Activated naive CD4-positive, alpha-beta T cell treated with anti-CD3 and anti-CD28 coated beads for 36 hours (primary cell): ENCODE data around the gene SIX3. TPM values are rescaled to one million over a fixed set of nuclear protein-coding genes. Genes with fewer than 3 reads are reported as not detected.

Source experiments
- CTCF ChIA-PET: fragments of 350-600 bp; sonication (Branson Sonifier 250); formaldehyde crosslinking; loops from one replicate; lab custom pipeline; 2021; ENCODE audit warnings: antibody characterized with exemption; lab: Charles Lee
- DNase-seq: peaks from one replicate; pipeline ENCODE4 v3.0.0-alpha.2; 2020
- H3K27ac Mint-ChIP-seq: one replicate; pipeline ENCODE4 v1.8.0; 2021; ENCODE audit warnings: mild to moderate bottlenecking, mixed read lengths
- H3K27me3 Mint-ChIP-seq: one replicate; pipeline ENCODE4 v1.8.0; 2021; ENCODE audit warnings: low read depth, mixed read lengths
- H3K36me3 Mint-ChIP-seq: one replicate; pipeline ENCODE4 v1.8.0; 2021; ENCODE audit warnings: low read depth, mixed read lengths
- H3K4me1 Mint-ChIP-seq: one replicate; pipeline ENCODE4 v1.8.0; 2021; ENCODE audit warnings: low read depth, mixed read lengths
- H3K4me3 Mint-ChIP-seq: one replicate; pipeline ENCODE4 v1.8.0; 2021; ENCODE audit warnings: mild to moderate bottlenecking, moderate library complexity, mixed read lengths
- H3K9me3 Mint-ChIP-seq: one replicate; pipeline ENCODE4 v1.8.0; 2021; ENCODE audit warnings: mixed read lengths
- intact Hi-C: fragments of 100-400 bp; cut with micrococcal nuclease; formaldehyde crosslinking; loops from one replicate; pipeline ENCODE4 v1.15.1; 2023
- total RNA-seq, 2 experiments: library from RNA; stranded (reverse); gene quantifications; one replicate each; pipeline ENCODE4 v1.2.3, GENCODE V29; 2021

The SIX3 gene
- total RNA-seq, 2 experiments from 2014 or later: not detected

- intact Hi-C loops: no loop called here
- no peak overlapping the region for H3K27ac Mint-ChIP-seq
- H3K9me3 Mint-ChIP-seq: no peaks in the 10 kb centered on the region
- peaks cover 79% of the 10 kb centered on the region for H3K27me3 Mint-ChIP-seq
- no peak for DNase-seq
- no peaks in the 10 kb centered on the region for H3K36me3 Mint-ChIP-seq
- peaks cover 35% of the 10 kb centered on the region for H3K4me1 Mint-ChIP-seq
- CTCF ChIA-PET: interaction anchor here (1.8 kb wide), 1 partner anchor 22 kb away, joined by 5 read pairs; no protein-coding TSS in a partner anchor
- H3K4me3 Mint-ChIP-seq: no peak overlapping the region
Observed at GRCh38 chr2:44932564-44933392, 8.7 kb upstream of the SIX3 start.

GRCh38 chr2:44933434-44933951, 8.0 kb upstream of the SIX3 start:
- no peak overlapping the region for H3K4me3 Mint-ChIP-seq
- intact Hi-C loops: no loop called here

GRCh38 chr2:44934038-44934982, 7.2 kb upstream of the SIX3 start:
- H3K4me1 Mint-ChIP-seq: peaks cover 39% of the 10 kb centered on the region
- no peaks in the 10 kb centered on the region for H3K36me3 Mint-ChIP-seq
- CTCF ChIA-PET: no interaction called here
- H3K4me3 Mint-ChIP-seq: no peak overlapping the region
- intact Hi-C loops: no loop called here
- no peak for DNase-seq
- no peaks in the 10 kb centered on the region for H3K9me3 Mint-ChIP-seq
- H3K27me3 Mint-ChIP-seq: peaks cover 81% of the 10 kb centered on the region
- no peak overlapping the region for H3K27ac Mint-ChIP-seq

More at GRCh38 chr2:44933434-44933951, 8.0 kb upstream of the SIX3 start:
- peaks cover 38% of the 10 kb centered on the region for H3K4me1 Mint-ChIP-seq
- CTCF ChIA-PET: interaction anchor here (1.8 kb wide), 1 partner anchor 22 kb away, joined by 5 read pairs; no protein-coding TSS in a partner anchor
- peaks cover 80% of the 10 kb centered on the region for H3K27me3 Mint-ChIP-seq
- H3K9me3 Mint-ChIP-seq: no peaks in the 10 kb centered on the region
- no peak overlapping the region for H3K27ac Mint-ChIP-seq
- no peak for DNase-seq
- no peaks in the 10 kb centered on the region for H3K36me3 Mint-ChIP-seq

GRCh38 chr2:44934983-44935728, 6.3 kb upstream of the SIX3 start:
- Mint-ChIP-seq H3K27me3 (peaks cover 84% of the 10 kb centered on the region), H3K9me3 (no peaks in the 10 kb centered on the region), H3K4me3 (no peak overlapping the region), H3K36me3 (no peaks in the 10 kb centered on the region), H3K27ac (no peak overlapping the region), H3K4me1 (peaks cover 36% of the 10 kb centered on the region)
- no peak for DNase-seq
- CTCF ChIA-PET: no interaction called here
- intact Hi-C loops: no loop called here

- Mint-ChIP-seq H3K4me3 (no peak overlapping the region), H3K4me1 (peaks cover 32% of the 10 kb centered on the region), H3K36me3 (no peaks in the 10 kb centered on the region), H3K27me3 (peaks cover 82% of the 10 kb centered on the region), H3K27ac (no peak overlapping the region), H3K9me3 (no peaks in the 10 kb centered on the region)
- intact Hi-C loops: no loop called here
- CTCF ChIA-PET: no interaction called here
- no peak for DNase-seq
Observed at GRCh38 chr2:44935729-44936098, 5.8 kb upstream of the SIX3 start.

GRCh38 chr2:44936275-44936674, 5.2 kb upstream of the SIX3 start:
- no peak for DNase-seq
- no peaks in the 10 kb centered on the region for H3K9me3 Mint-ChIP-seq
- H3K4me3 Mint-ChIP-seq: no peak overlapping the region
- no peak overlapping the region for H3K27ac Mint-ChIP-seq
- intact Hi-C loops: no loop called here
- H3K4me1 Mint-ChIP-seq: peaks cover 32% of the 10 kb centered on the region
- CTCF ChIA-PET: no interaction called here
- H3K27me3 Mint-ChIP-seq: peaks cover 82% of the 10 kb centered on the region
- H3K36me3 Mint-ChIP-seq: no peaks in the 10 kb centered on the region

GRCh38 chr2:44936715-44937687, 4.5 kb upstream of the SIX3 start:
- Mint-ChIP-seq H3K4me1 (peaks cover 38% of the 10 kb centered on the region), H3K27ac (no peak overlapping the region), H3K4me3 (no peak overlapping the region), H3K27me3 (peaks cover 82% of the 10 kb centered on the region), H3K36me3 (no peaks in the 10 kb centered on the region), H3K9me3 (no peaks in the 10 kb centered on the region)
- intact Hi-C loops: no loop called here
- CTCF ChIA-PET: interaction anchor here (2.0 kb wide), 1 partner anchor 18 kb away, joined by 7 read pairs; no protein-coding TSS in a partner anchor
- no peak for DNase-seq

GRCh38 chr2:44937688-44938240, 3.7 kb upstream of the SIX3 start:
- peaks cover 81% of the 10 kb centered on the region for H3K27me3 Mint-ChIP-seq
- no peaks in the 10 kb centered on the region for H3K36me3 Mint-ChIP-seq
- H3K4me3 Mint-ChIP-seq: peak overlapping the region; percentile 41
- intact Hi-C loops: no loop called here
- no peaks in the 10 kb centered on the region for H3K9me3 Mint-ChIP-seq
- peaks cover 43% of the 10 kb centered on the region for H3K4me1 Mint-ChIP-seq
- peak; percentile 52 for DNase-seq
- CTCF ChIA-PET: interaction anchor here (2.0 kb wide), 1 partner anchor 17 kb away, joined by 7 read pairs; no protein-coding TSS in a partner anchor
- no peak overlapping the region for H3K27ac Mint-ChIP-seq

- peaks cover 46% of the 10 kb centered on the region for H3K4me1 Mint-ChIP-seq
- intact Hi-C loops: no loop called here
- no peaks in the 10 kb centered on the region for H3K9me3 Mint-ChIP-seq
- no peak overlapping the region for H3K27ac Mint-ChIP-seq
- H3K27me3 Mint-ChIP-seq: peaks cover 81% of the 10 kb centered on the region
- DNase-seq: no peak
- no peak overlapping the region for H3K4me3 Mint-ChIP-seq
- CTCF ChIA-PET: interaction anchor here (2.0 kb wide), 1 partner anchor 17 kb away, joined by 7 read pairs; no protein-coding TSS in a partner anchor
- H3K36me3 Mint-ChIP-seq: no peaks in the 10 kb centered on the region
Observed at GRCh38 chr2:44938287-44939105, 3.0 kb upstream of the SIX3 start.
